Measurements from ENCODE around the gene IDH2. TPM values are rescaled to one million over a fixed set of nuclear protein-coding genes. Genes with fewer than 3 reads are reported as not detected.

IDH2 gene
- total RNA-seq, 1 donor from 2014 or later = 218 TPM

DNA sequence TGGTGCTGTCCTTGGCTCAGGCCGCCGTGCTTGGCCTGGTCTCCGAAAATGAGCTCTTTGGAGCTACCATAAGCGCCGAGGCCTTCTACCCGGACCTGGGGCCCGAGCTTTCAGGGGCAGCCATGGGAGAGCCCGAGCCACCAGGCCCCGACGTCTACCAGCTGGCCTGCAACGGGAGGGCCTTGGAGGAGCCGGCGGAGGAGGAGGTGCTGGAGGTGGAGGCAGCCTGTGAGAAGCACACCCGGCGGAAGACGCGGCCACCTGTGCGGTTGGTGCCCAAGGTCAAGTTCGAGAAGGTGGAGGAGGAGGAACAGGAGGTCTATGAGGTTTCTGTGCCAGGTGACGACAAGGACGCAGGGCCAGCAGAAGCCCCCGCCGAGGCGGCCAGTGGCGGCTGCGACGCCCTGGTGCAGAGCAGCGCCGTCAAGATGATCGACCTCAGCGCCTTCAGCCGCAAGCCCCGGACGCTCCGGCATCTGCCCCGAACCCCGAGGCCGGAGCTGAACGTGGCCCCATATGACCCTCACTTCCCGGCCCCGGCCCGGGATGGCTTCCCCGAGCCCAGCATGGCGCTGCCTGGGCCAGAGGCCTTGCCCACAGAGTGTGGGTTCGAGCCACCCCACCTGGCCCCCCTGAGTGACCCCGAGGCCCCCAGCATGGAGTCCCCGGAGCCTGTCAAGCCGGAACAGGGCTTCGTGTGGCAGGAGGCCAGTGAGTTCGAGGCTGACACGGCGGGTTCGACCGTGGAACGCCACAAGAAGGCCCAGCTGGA lies 34.9 kb downstream of the IDH2 start:
- DNase-seq (ENCODE audit: low read depth, low spot score) = no peak
- Mint-ChIP-seq H3K4me3 (no peak overlapping the region), H3K4me1 (peaks cover 28% of the 10 kb centered on the region), H3K36me3 (ENCODE audit: low read depth) (peaks cover 3% of the 10 kb centered on the region), H3K27ac (ENCODE audit: unreplicated experiment) (no peak overlapping the region), H3K9me3 (no peaks in the 10 kb centered on the region), H3K27me3 (ENCODE audit: low read depth) (peaks cover 2% of the 10 kb centered on the region)
- TF ChIP-seq, protein P1, sequence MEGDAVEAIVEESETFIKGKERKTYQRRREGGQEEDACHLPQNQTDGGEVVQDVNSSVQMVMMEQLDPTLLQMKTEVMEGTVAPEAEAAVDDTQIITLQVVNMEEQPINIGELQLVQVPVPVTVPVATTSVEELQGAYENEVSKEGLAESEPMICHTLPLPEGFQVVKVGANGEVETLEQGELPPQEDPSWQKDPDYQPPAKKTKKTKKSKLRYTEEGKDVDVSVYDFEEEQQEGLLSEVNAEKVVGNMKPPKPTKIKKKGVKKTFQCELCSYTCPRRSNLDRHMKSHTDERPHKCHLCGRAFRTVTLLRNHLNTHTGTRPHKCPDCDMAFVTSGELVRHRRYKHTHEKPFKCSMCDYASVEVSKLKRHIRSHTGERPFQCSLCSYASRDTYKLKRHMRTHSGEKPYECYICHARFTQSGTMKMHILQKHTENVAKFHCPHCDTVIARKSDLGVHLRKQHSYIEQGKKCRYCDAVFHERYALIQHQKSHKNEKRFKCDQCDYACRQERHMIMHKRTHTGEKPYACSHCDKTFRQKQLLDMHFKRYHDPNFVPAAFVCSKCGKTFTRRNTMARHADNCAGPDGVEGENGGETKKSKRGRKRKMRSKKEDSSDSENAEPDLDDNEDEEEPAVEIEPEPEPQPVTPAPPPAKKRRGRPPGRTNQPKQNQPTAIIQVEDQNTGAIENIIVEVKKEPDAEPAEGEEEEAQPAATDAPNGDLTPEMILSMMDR (conservative IDR thresholded peaks at IDR 0.05) = no peak

DNA sequence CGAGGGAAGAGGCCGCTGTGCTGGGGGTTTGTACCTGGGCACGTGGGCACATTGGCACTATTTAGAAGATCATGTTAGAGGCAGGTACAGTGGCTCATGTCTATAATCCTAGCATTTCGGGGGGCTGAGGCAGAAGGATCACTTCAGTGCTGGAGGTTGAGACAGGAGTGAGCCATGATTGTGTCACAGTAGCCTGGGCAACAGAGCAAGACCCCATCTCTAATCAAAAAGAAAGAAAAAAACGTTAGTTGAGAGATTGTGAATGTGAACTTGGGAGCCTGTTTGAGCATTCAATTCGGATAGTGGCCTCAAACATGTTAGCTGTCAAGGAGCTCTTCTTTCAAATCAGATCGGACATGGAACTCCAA lies 36.6 kb downstream of the IDH2 start:
- peaks cover 36% of the 10 kb centered on the region for H3K4me1 Mint-ChIP-seq
- TF ChIP-seq, protein P1 (conservative IDR thresholded peaks at IDR 0.05) = no peak

DNA sequence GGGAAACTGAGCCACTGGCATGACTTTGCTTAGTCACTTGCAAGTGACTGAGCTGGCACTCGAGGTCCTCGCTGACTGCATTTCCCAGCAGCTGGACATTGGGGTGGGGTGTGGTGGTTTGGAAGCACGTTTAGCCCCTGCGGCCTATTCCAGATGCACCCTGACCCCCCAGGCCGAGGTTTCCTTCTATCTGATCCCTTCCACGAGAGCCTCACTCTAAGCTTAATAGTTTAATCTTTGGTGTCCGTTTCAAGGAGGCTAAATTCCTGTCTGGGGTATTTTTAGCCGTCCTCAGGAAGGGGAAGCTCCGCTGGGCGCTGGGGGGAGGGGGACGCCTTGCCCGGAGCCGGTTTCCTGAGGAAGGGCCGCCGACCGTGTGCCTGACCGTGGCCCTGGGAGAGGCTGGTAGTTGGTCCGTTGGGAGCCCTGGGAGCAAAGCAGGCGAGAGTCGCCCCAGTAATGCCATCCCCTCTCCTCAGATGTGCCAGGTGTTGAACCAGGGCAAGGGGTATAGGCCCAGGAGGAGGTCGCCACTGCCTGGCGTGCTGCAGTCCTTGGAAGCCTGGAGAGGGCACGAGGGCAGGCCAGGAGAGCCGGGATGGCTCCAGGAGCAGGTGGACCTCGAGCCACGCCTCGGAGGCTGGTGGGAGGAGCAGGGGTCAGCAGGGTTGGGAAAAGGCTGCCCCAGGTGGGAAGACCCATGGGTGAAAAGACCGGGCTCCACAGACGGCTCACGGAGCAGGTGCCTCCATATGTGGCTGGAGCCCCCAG lies 37.2 kb downstream of the IDH2 start:
- H3K4me1 Mint-ChIP-seq = peaks cover 38% of the 10 kb centered on the region
- peak overlapping the region; percentile 49 for H3K4me3 Mint-ChIP-seq
- H3K9me3 Mint-ChIP-seq = no peaks in the 10 kb centered on the region
- no peaks in the 10 kb centered on the region for H3K27me3 Mint-ChIP-seq (ENCODE audit: low read depth)
- no peak for DNase-seq (ENCODE audit: low read depth, low spot score)
- no peaks in the 10 kb centered on the region for H3K36me3 Mint-ChIP-seq (ENCODE audit: low read depth)
- no peak overlapping the region for H3K27ac Mint-ChIP-seq (ENCODE audit: unreplicated experiment)
- TF ChIP-seq, protein P1 (conservative IDR thresholded peaks at IDR 0.05) = no peak

More for the DNA sequence above, 36.6 kb downstream of the IDH2 start:
- Mint-ChIP-seq H3K27me3 (ENCODE audit: low read depth) (no peaks in the 10 kb centered on the region), H3K36me3 (ENCODE audit: low read depth) (no peaks in the 10 kb centered on the region), H3K27ac (ENCODE audit: unreplicated experiment) (no peak overlapping the region), H3K4me3 (no peak overlapping the region), H3K9me3 (no peaks in the 10 kb centered on the region)
- DNase-seq (ENCODE audit: low read depth, low spot score) = no peak

DNA sequence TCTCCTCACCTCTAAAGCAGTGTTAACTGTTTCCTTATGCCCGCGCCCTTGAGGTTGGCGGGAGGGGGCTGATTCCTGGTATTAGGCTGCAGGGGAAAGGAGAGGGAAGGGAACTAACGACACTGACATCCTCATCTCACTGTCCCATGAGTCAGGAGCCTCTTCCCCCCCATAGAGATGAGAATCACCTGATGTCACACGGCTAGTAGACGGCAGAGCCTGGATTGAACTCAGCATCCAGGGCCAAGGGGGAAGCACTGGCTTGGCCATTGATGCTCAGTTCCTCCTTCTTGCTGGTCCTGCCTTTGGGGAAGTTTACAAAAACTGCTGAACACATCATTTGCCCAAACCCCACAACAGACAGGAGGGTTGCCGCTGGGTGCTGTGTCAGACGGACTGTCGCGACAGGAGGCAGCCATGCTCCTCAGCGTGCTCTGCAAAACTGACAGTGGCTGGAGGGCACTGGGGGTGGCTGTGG lies 38.5 kb downstream of the IDH2 start:
- TF ChIP-seq, protein P1 (conservative IDR thresholded peaks at IDR 0.05) = no peak
- no peaks in the 10 kb centered on the region for H3K9me3 Mint-ChIP-seq
- peaks cover 46% of the 10 kb centered on the region for H3K4me1 Mint-ChIP-seq
- H3K36me3 Mint-ChIP-seq (ENCODE audit: low read depth) = no peaks in the 10 kb centered on the region
- H3K27me3 Mint-ChIP-seq (ENCODE audit: low read depth) = no peaks in the 10 kb centered on the region
- peak overlapping the region; percentile 96 for H3K27ac Mint-ChIP-seq (ENCODE audit: unreplicated experiment)
- H3K4me3 Mint-ChIP-seq = peak overlapping the region; percentile 49
- no peak for DNase-seq (ENCODE audit: low read depth, low spot score)

DNA sequence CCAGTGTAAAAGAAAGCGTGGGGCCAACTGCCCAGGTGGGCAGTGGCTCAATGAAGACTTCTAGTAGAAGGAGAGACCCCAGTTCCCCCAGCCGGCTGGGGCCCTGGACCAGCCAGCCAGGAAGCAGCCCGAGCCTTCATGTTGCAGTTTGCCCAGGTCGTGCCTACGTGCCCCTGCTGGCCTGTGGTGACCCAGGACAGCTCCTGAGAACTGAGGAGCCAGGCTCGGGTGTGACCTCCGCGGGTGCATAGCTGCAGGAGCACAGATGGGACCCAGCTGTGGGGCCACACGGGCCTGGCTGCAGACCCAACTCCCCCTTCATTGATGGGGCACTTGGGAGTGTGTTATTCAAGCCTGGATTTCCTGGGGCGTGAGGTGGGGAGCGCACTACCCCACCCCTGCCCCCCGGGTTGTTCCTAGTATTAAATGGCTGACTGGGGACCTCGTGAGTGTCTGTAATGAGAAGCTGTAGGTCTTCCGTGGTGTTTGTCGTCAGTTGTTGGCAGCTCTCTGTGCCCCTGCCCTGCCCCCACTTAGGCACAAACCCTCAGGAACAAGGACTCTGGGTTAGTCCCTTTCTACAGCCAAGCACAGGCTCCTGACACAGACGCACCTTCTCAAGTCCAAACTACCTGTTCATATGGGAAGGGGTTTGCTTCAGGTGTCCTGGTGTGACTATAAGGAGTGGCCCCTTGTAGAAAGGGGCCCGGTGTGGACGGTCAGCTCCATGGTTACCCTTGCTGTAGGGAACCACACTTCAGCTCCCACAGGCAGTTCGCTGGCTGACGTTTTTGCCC lies 39.1 kb downstream of the IDH2 start:
- peak overlapping the region; percentile 61 for H3K4me3 Mint-ChIP-seq
- no peaks in the 10 kb centered on the region for H3K36me3 Mint-ChIP-seq (ENCODE audit: low read depth)
- no peaks in the 10 kb centered on the region for H3K9me3 Mint-ChIP-seq
- peaks cover 53% of the 10 kb centered on the region for H3K4me1 Mint-ChIP-seq
- peak overlapping the region; percentile 96 for H3K27ac Mint-ChIP-seq (ENCODE audit: unreplicated experiment)
- DNase-seq (ENCODE audit: low read depth, low spot score) = no peak
- H3K27me3 Mint-ChIP-seq (ENCODE audit: low read depth) = no peaks in the 10 kb centered on the region
- TF ChIP-seq, protein P1 (conservative IDR thresholded peaks at IDR 0.05) = no peak
